Fibroblast of lung (primary cell): ENCODE results near the gene OR4N5. TPM values are rescaled to one million over a fixed set of nuclear protein-coding genes. Genes with fewer than 3 reads are reported as not detected.
"Not testable (repeated sequence)": the region's sequence is repeated elsewhere in the genome, so short reads cannot be mapped to it uniquely, and the experiment has no call there.

Source experiments
- DNase-seq, 2 donors: peaks; one replicate each; pipeline versions ENCODE4 v3.0.0 to v3.0.0-alpha.2; 2010; ENCODE audit warnings: low read depth in 2 of 2
- H2AFZ ChIP-seq: 2 replicates; pipeline ENCODE4 v1.5.1; 2012; ENCODE audit warnings: low read length, control low read depth, inconsistent platforms
- H3K27ac ChIP-seq: 2 replicates; pipeline ENCODE4 v1.5.1; 2011; ENCODE audit warnings: low read length, control low read depth; ENCODE audit not compliant: insufficient read depth
- H3K27me3 ChIP-seq: 2 replicates; pipeline ENCODE4 v1.5.1; 2011; ENCODE audit warnings: mild to moderate bottlenecking, low read length; ENCODE audit not compliant: control insufficient read depth, insufficient read depth
- H3K36me3 ChIP-seq: 2 replicates; pipeline ENCODE4 v1.5.1; 2011; ENCODE audit warnings: low read length; ENCODE audit not compliant: control insufficient read depth, insufficient read depth
- H3K4me1 ChIP-seq: 2 replicates; pipeline ENCODE4 v1.5.1; 2011; ENCODE audit warnings: low read length; ENCODE audit not compliant: control insufficient read depth, insufficient read depth; ENCODE audit errors: extremely low read depth
- H3K4me2 ChIP-seq: 2 replicates; pipeline ENCODE4 v1.5.1; 2011; ENCODE audit warnings: low read length, control low read depth; ENCODE audit not compliant: insufficient read depth; ENCODE audit errors: extremely low read depth
- H3K4me3 ChIP-seq, 4 experiments: fragments of 200-600 bp in 1 of 4; sonication (generic) in 1 of 4; replicated peaks in 1 of 4; 2 replicates each; pipeline ENCODE4 v1.5.1; 2011 to 2016; ENCODE audit warnings: low read length in 4 of 4, low read depth in 3 of 4, mild to moderate bottlenecking in 3 of 4, control low read depth in 2 of 4, inconsistent platforms in 1 of 4, mixed read lengths in 1 of 4; ENCODE audit not compliant: insufficient read depth in 1 of 4; ENCODE audit errors: control extremely low read depth in 1 of 4
- H3K79me2 ChIP-seq: 2 replicates; pipeline ENCODE4 v1.5.1; 2012; ENCODE audit warnings: mild to moderate bottlenecking, low read length, inconsistent platforms; ENCODE audit not compliant: control insufficient read depth, insufficient read depth
- H3K9ac ChIP-seq: 2 replicates; pipeline ENCODE4 v1.5.1; 2011; ENCODE audit warnings: mild to moderate bottlenecking, low read length, control low read depth; ENCODE audit not compliant: insufficient read depth
- H3K9me3 ChIP-seq: 2 replicates; pipeline ENCODE4 v1.5.1; 2012; ENCODE audit warnings: low read depth, low read length; ENCODE audit not compliant: control insufficient read depth, insufficient read depth
- H4K20me1 ChIP-seq: 2 replicates; pipeline ENCODE4 v1.5.1; 2011; ENCODE audit warnings: low read length; ENCODE audit not compliant: control insufficient read depth, insufficient read depth; ENCODE audit errors: extremely low read depth
- CTCF ChIP-seq, 2 donors: IDR thresholded peaks in 1 of 2; conservative IDR thresholded peaks in 1 of 2; 1 replicate in 1 of 2; 2 replicates in 1 of 2; pipeline ENCODE4 v1.5.1; 2011 to 2012; ENCODE audit warnings: low read length in 2 of 2, control low read depth in 1 of 2, inconsistent platforms in 1 of 2, low read depth in 1 of 2, mild to moderate bottlenecking in 1 of 2
- EZH2 ChIP-seq: IDR thresholded peaks from 2 replicates; pipeline ENCODE4 v1.5.1; 2012; ENCODE audit warnings: low read length, control low read depth, mild to moderate bottlenecking; ENCODE audit errors: missing control alignments
- polyA minus RNA-seq: library from RNA; depleted of rRNA, polyadenylated mRNA; stranded (reverse); fragments of >200 nt; gene quantifications from 2 replicates; pipeline ENCODE4 v1.2.3, GENCODE V29; 2011; ENCODE audit warnings: low replicate concordance
- polyA plus RNA-seq, 2 donors: library from polyadenylated mRNA; depleted of rRNA in 1 of 2; stranded (reverse) in 1 of 2; unstranded in 1 of 2; fragments of >200 nt; gene quantifications; 2 replicates each; pipeline ENCODE4 v1.2.1, GENCODE V29; 2011 to 2012; ENCODE audit warnings: missing spikeins in 1 of 2
- total RNA-seq: library from RNA; depleted of rRNA; stranded (reverse); fragments of >200 nt; gene quantifications from 2 replicates; pipeline ENCODE4 v1.2.1, GENCODE V29; 2014

OR4N5 gene
- total RNA-seq (not detected in 2 replicates), polyA plus RNA-seq (not detected in 2 replicates), polyA minus RNA-seq (not detected in 2 replicates)
- polyA plus RNA-seq (2012), result not detected in 2 replicates

GRCh38 chr14:20138520-20138919 is at the start of gene OR4N5:
Gene OR4N5 (plus strand): TSS chr14:20138820. CDS start chr14:20143736, 4,916 bp downstream.
- no peaks in the 10 kb centered on the region for H3K27me3 ChIP-seq
- no peaks in the 10 kb centered on the region for H3K36me3 ChIP-seq
- H3K4me1 ChIP-seq, result no peaks in the 10 kb centered on the region
- no peak within 1 kb of the TSS for H3K4me2 ChIP-seq
- TF ChIP-seq CTCF (conservative IDR thresholded peaks at IDR 0.05 in 1 of 2, IDR thresholded peaks at IDR 0.05 in 1 of 2; ENCODE audit: low read depth in 1 of 2, low read length in 2 of 2) (no peak), EZH2 (no peak)
- no peak within 1 kb of the TSS for H3K4me3 ChIP-seq
- DNase-seq, result no peak
- no peak within 1 kb of the TSS for H3K27ac ChIP-seq
- no peaks in the 10 kb centered on the region for H4K20me1 ChIP-seq
- no peaks in the 10 kb centered on the region for H3K79me2 ChIP-seq
- no peaks in the 10 kb centered on the region for H3K9me3 ChIP-seq
- no peak within 1 kb of the TSS for H3K9ac ChIP-seq
- no peak within 1 kb of the TSS for H2AFZ ChIP-seq

GRCh38 chr14:20092050-20092449 is 46.6 kb upstream of the OR4N5 start:
- no peak for DNase-seq
- Histone ChIP-seq H3K27ac (no peak overlapping the region), H3K4me3 (no peak overlapping the region), H4K20me1 (no peaks in the 10 kb centered on the region), H3K36me3 (no peaks in the 10 kb centered on the region), H3K9me3 (no peaks in the 10 kb centered on the region), H3K4me2 (no peak overlapping the region), H3K9ac (no peak overlapping the region), H2AFZ (no peak overlapping the region), H3K4me1 (no peaks in the 10 kb centered on the region), H3K27me3 (no peaks in the 10 kb centered on the region), H3K79me2 (no peaks in the 10 kb centered on the region)
- no peak for TF ChIP-seq CTCF (conservative IDR thresholded peaks at IDR 0.05 in 1 of 2, IDR thresholded peaks at IDR 0.05 in 1 of 2; ENCODE audit: low read depth in 1 of 2, low read length in 2 of 2)
- no peak for TF ChIP-seq EZH2

GRCh38 chr14:20093442-20093841 is 45.2 kb upstream of the OR4N5 start:
- Histone ChIP-seq H3K36me3 (no peaks in the 10 kb centered on the region), H3K4me1 (no peaks in the 10 kb centered on the region), H3K9me3 (no peaks in the 10 kb centered on the region), H3K27me3 (no peaks in the 10 kb centered on the region), H3K27ac (no peak overlapping the region), H4K20me1 (no peaks in the 10 kb centered on the region), H3K4me2 (no peak overlapping the region), H3K79me2 (no peaks in the 10 kb centered on the region), H3K4me3 (no peak overlapping the region), H2AFZ (no peak overlapping the region), H3K9ac (no peak overlapping the region)
- TF ChIP-seq CTCF (conservative IDR thresholded peaks at IDR 0.05 in 1 of 2, IDR thresholded peaks at IDR 0.05 in 1 of 2; ENCODE audit: low read depth in 1 of 2, low read length in 2 of 2), result no peak
- TF ChIP-seq EZH2, result no peak
- no peak for DNase-seq

- DNase-seq, H3K4me2 ChIP-seq, H3K27me3 ChIP-seq, H3K27ac ChIP-seq, H2AFZ ChIP-seq, H3K79me2 ChIP-seq, H3K4me3 ChIP-seq, H3K36me3 ChIP-seq, H3K4me1 ChIP-seq, H3K9ac ChIP-seq, H4K20me1 ChIP-seq, H3K9me3 ChIP-seq: not testable (repeated sequence)
These were observed 39.5 kb upstream of the OR4N5 start for GRCh38 chr14:20098926-20099770.
